ENCODE results near the gene SULT1A1. TPM values are rescaled to one million over a fixed set of nuclear protein-coding genes. Genes with fewer than 3 reads are reported as not detected.

SULT1A1 gene
- total and polyA plus RNA-seq, 2 of the 13 experiments (the other 11 are each of a cell fraction or from before 2014, with no cell fraction given), result 114 to 147 TPM

DNA sequence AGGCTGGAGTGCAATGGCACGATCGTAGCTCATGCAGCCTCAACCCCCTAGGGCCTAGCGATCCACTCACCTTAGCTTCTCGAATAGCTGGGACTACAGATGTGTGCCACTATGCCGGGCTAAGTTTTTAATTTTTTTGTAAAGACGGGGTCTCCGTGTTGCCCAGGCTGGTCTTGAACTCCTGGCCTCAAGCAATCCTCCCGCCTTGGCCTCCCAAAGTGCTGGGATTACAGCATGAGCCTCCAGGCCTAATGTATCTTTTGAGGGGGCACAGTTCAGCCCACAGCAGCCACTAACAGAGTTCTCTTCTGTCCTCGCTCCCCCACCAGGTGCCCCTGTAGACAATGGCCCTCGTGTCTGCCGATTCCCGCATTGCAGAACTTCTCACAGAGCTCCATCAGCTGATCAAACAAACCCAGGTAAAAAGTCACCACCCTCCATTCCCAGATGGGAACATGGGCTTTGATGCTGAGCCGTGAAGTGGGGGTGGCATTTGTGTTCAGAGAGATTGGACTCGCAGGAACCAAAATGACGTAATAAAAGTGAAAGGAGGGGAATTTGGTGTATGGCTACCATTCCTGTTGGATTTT, 29.0 kb downstream of the SULT1A1 start (continued):
- TF ChIP-seq ZNF382 (CRISPR knock-in tag; IDR thresholded peaks at IDR 0.05; ENCODE audit: borderline replicate concordance), result no peak
- TF ChIP-seq, protein P1, sequence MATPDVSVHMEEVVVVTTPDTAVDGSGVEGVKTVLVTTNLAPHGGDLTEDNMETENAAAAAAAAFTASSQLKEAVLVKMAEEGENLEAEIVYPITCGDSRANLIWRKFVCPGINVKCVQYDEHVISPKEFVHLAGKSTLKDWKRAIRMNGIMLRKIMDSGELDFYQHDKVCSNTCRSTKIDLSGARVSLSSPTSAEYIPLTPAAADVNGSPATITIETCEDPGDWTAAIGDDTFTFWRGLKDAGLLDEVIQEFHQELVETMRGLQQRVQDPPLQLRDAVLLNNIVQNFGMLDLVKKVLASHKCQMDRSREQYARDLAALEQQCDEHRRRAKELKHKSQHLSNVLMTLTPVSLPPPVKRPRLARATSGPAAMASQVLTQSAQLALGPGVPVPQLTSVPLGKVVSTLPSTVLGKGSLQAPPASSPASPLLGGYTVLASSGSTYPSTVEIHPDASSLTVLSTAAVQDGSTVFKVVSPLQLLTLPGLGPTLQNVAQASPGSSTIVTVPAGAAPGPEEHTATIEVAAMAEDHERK (CRISPR knock-in tag; IDR thresholded peaks at IDR 0.05; ENCODE audit: low read depth), result no peak
- no peak for TF ChIP-seq ZNF616 (CRISPR knock-in tag; IDR thresholded peaks at IDR 0.05; ENCODE audit: low read depth)
- TF ChIP-seq ZNF749 (CRISPR knock-in tag; IDR thresholded peaks at IDR 0.05; ENCODE audit: borderline replicate concordance), result no peak
- TF ChIP-seq, protein P2, sequence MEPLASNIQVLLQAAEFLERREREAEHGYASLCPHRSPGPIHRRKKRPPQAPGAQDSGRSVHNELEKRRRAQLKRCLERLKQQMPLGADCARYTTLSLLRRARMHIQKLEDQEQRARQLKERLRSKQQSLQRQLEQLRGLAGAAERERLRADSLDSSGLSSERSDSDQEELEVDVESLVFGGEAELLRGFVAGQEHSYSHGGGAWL (CRISPR knock-in tag; IDR thresholded peaks at IDR 0.05), result no peak
- TF ChIP-seq, protein P3, sequence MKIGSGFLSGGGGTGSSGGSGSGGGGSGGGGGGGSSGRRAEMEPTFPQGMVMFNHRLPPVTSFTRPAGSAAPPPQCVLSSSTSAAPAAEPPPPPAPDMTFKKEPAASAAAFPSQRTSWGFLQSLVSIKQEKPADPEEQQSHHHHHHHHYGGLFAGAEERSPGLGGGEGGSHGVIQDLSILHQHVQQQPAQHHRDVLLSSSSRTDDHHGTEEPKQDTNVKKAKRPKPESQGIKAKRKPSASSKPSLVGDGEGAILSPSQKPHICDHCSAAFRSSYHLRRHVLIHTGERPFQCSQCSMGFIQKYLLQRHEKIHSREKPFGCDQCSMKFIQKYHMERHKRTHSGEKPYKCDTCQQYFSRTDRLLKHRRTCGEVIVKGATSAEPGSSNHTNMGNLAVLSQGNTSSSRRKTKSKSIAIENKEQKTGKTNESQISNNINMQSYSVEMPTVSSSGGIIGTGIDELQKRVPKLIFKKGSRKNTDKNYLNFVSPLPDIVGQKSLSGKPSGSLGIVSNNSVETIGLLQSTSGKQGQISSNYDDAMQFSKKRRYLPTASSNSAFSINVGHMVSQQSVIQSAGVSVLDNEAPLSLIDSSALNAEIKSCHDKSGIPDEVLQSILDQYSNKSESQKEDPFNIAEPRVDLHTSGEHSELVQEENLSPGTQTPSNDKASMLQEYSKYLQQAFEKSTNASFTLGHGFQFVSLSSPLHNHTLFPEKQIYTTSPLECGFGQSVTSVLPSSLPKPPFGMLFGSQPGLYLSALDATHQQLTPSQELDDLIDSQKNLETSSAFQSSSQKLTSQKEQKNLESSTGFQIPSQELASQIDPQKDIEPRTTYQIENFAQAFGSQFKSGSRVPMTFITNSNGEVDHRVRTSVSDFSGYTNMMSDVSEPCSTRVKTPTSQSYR (CRISPR knock-in tag; IDR thresholded peaks at IDR 0.05; ENCODE audit: borderline replicate concordance), result peak; percentile 69; the same call in 1 of the 2 replicates
- peak; percentile 38; the same call in 1 of the 2 replicates for TF ChIP-seq ZNF331 (CRISPR knock-in tag; IDR thresholded peaks at IDR 0.05)
- TF ChIP-seq ZNF672 (CRISPR knock-in tag; IDR thresholded peaks at IDR 0.05), result no peak
- no peak for TF ChIP-seq MTF2 (CRISPR knock-in tag; IDR thresholded peaks at IDR 0.05; ENCODE audit: borderline replicate concordance)
- no peak for TF ChIP-seq ZNF484 (CRISPR knock-in tag; IDR thresholded peaks at IDR 0.05; ENCODE audit: borderline replicate concordance, low read depth)
- TF ChIP-seq, protein P4, sequence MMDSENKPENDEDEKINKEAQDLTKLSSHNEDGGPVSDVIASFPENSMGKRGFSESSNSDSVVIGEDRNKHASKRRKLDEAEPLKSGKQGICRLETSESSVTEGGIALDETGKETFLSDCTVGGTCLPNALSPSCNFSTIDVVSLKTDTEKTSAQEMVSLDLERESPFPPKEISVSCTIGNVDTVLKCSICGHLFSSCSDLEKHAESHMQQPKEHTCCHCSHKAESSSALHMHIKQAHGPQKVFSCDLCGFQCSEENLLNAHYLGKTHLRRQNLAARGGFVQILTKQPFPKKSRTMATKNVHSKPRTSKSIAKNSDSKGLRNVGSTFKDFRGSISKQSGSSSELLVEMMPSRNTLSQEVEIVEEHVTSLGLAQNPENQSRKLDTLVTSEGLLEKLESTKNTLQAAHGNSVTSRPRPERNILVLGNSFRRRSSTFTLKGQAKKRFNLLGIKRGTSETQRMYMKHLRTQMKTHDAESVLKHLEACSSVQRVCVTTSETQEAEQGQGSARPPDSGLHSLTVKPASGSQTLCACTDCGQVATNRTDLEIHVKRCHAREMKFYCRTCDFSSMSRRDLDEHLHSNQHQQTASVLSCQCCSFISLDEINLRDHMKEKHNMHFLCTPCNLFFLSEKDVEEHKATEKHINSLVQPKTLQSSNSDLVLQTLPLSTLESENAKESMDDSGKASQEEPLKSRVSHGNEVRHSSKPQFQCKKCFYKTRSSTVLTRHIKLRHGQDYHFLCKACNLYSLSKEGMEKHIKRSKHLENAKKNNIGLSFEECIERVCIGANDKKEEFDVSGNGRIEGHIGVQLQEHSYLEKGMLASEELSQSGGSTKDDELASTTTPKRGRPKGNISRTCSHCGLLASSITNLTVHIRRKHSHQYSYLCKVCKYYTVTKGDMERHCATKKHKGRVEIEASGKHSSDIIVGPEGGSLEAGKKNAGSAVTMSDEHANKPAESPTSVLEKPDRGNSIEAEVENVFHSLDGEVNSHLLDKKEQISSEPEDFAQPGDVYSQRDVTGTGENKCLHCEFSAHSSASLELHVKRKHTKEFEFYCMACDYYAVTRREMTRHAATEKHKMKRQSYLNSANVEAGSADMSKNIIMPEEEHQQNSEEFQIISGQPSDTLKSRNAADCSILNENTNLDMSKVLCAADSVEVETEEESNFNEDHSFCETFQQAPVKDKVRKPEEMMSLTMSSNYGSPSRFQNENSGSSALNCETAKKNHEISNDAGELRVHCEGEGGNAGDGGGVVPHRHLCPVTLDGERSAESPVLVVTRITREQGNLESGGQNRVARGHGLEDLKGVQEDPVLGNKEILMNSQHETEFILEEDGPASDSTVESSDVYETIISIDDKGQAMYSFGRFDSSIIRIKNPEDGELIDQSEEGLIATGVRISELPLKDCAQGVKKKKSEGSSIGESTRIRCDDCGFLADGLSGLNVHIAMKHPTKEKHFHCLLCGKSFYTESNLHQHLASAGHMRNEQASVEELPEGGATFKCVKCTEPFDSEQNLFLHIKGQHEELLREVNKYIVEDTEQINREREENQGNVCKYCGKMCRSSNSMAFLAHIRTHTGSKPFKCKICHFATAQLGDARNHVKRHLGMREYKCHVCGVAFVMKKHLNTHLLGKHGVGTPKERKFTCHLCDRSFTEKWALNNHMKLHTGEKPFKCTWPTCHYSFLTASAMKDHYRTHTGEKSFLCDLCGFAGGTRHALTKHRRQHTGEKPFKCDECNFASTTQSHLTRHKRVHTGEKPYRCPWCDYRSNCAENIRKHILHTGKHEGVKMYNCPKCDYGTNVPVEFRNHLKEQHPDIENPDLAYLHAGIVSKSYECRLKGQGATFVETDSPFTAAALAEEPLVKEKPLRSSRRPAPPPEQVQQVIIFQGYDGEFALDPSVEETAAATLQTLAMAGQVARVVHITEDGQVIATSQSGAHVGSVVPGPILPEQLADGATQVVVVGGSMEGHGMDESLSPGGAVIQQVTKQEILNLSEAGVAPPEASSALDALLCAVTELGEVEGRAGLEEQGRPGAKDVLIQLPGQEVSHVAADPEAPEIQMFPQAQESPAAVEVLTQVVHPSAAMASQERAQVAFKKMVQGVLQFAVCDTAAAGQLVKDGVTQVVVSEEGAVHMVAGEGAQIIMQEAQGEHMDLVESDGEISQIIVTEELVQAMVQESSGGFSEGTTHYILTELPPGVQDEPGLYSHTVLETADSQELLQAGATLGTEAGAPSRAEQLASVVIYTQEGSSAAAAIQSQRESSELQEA (CRISPR knock-in tag; IDR thresholded peaks at IDR 0.05; ENCODE audit: not compliant biosample characterization), result no peak
- TF ChIP-seq MED13 (CRISPR knock-in tag; IDR thresholded peaks at IDR 0.05), result no peak
- no peak for TF ChIP-seq PRPF4 (IDR thresholded peaks at IDR 0.05; ENCODE audit: low read depth, low read length, poor library complexity, severe bottlenecking)
- TF ChIP-seq ZNF780A (CRISPR knock-in tag; IDR thresholded peaks at IDR 0.05), result no peak
- TF ChIP-seq ONECUT2 (CRISPR knock-in tag; IDR thresholded peaks at IDR 0.05), result no peak
- TF ChIP-seq ZNF143 (CRISPR knock-in tag; IDR thresholded peaks at IDR 0.05), result no peak
